H9 (cell line): ENCODE measurements around the gene ACAD10. TPM values are rescaled to one million over a fixed set of nuclear protein-coding genes. Genes with fewer than 3 reads are reported as not detected.

Source experiments
- DNase-seq: peaks from one replicate; pipeline ENCODE4 v3.0.0-alpha.2; 2017
- H2AFZ ChIP-seq: one replicate; pipeline ENCODE4 v1.6.1; 2013; ENCODE audit warnings: mild to moderate bottlenecking, low read length, control low read depth, moderate library complexity
- H2AK5ac ChIP-seq: 2 replicates; pipeline ENCODE4 v1.6.1; 2013; ENCODE audit warnings: low read length, control low read depth, mixed read lengths; ENCODE audit not compliant: insufficient read length
- H2BK120ac ChIP-seq: one replicate; pipeline ENCODE4 v1.6.1; 2013; ENCODE audit warnings: low read depth, mild to moderate bottlenecking, low read length, control low read depth, inconsistent platforms; ENCODE audit not compliant: poor library complexity, severe bottlenecking
- H2BK12ac ChIP-seq: 2 replicates; pipeline ENCODE4 v1.6.1; 2013; ENCODE audit warnings: low read length, control low read depth, mixed read lengths, low read depth; ENCODE audit not compliant: insufficient read length
- H2BK15ac ChIP-seq: 2 replicates; pipeline ENCODE4 v1.6.1; 2013; ENCODE audit warnings: low read depth, low read length, control low read depth
- H2BK20ac ChIP-seq: one replicate; pipeline ENCODE4 v1.6.1; 2013; ENCODE audit warnings: low read depth, mild to moderate bottlenecking, low read length, control low read depth, inconsistent platforms; ENCODE audit not compliant: poor library complexity, severe bottlenecking
- H2BK5ac ChIP-seq: 2 replicates; pipeline ENCODE4 v1.6.1; 2013; ENCODE audit warnings: low read length, control low read depth, mixed read lengths; ENCODE audit not compliant: insufficient read length
- H3K14ac ChIP-seq: 2 replicates; pipeline ENCODE4 v1.6.1; 2013; ENCODE audit warnings: low read length, control low read depth; ENCODE audit not compliant: insufficient read depth
- H3K18ac ChIP-seq: 2 replicates; pipeline ENCODE4 v1.6.1; 2013; ENCODE audit warnings: low read depth, mild to moderate bottlenecking, mixed read lengths, low read length, control low read depth; ENCODE audit not compliant: insufficient read length
- H3K23ac ChIP-seq: 2 replicates; pipeline ENCODE4 v1.6.1; 2013; ENCODE audit warnings: low read length, control low read depth, mixed read lengths, low read depth; ENCODE audit not compliant: insufficient read length
- H3K23me2 ChIP-seq: 2 replicates; pipeline ENCODE4 v1.6.1; 2013; ENCODE audit warnings: low read depth, mild to moderate bottlenecking, mixed read lengths, low read length, control low read depth; ENCODE audit not compliant: insufficient read length, poor library complexity, severe bottlenecking
- H3K27ac ChIP-seq: 2 replicates; pipeline ENCODE4 v1.5.1; 2013; ENCODE audit warnings: low read length, control low read depth, mixed read lengths, low read depth; ENCODE audit not compliant: insufficient read length
- H3K27me3 ChIP-seq: 2 replicates; pipeline ENCODE4 v1.6.1; 2013; ENCODE audit warnings: low read length, control low read depth, inconsistent platforms; ENCODE audit not compliant: insufficient read depth
- H3K4ac ChIP-seq: 2 replicates; pipeline ENCODE4 v1.6.1; 2013; ENCODE audit warnings: low read depth, mild to moderate bottlenecking, control low read depth, inconsistent platforms, low read length, moderate library complexity
- H3K4me1 ChIP-seq: 2 replicates; pipeline ENCODE4 v1.6.1; 2013; ENCODE audit warnings: low read length, control low read depth, inconsistent platforms; ENCODE audit not compliant: insufficient read depth
- H3K4me2 ChIP-seq: 2 replicates; pipeline ENCODE4 v1.6.1; 2013; ENCODE audit warnings: low read length, control low read depth, mixed read lengths; ENCODE audit not compliant: insufficient read length, insufficient read depth
- H3K56ac ChIP-seq: 2 replicates; pipeline ENCODE4 v1.6.1; 2013; ENCODE audit warnings: low read depth, mild to moderate bottlenecking, mixed read lengths, low read length, control low read depth; ENCODE audit not compliant: insufficient read length
- H3K79me1 ChIP-seq: 2 replicates; pipeline ENCODE4 v1.6.1; 2013; ENCODE audit warnings: low read depth, mild to moderate bottlenecking, moderate library complexity, low read length, control low read depth, inconsistent platforms; ENCODE audit not compliant: insufficient read depth, poor library complexity, severe bottlenecking
- H3K79me2 ChIP-seq: 2 replicates; pipeline ENCODE4 v1.6.1; 2013; ENCODE audit warnings: low read length, control low read depth, inconsistent platforms; ENCODE audit not compliant: insufficient read depth
- H3K9ac ChIP-seq: 2 replicates; pipeline ENCODE4 v1.6.1; 2013; ENCODE audit warnings: low read length, control low read depth, mixed read lengths; ENCODE audit not compliant: insufficient read length; ENCODE audit errors: extremely low read depth
- H3K9me3 ChIP-seq: one replicate; pipeline ENCODE4 v1.6.1; 2013; ENCODE audit warnings: low read depth, low read length, inconsistent platforms; ENCODE audit not compliant: control insufficient read depth
- H3T11ph ChIP-seq: one replicate; pipeline ENCODE4 v1.6.1; 2013; ENCODE audit warnings: mild to moderate bottlenecking, low read length, control low read depth, inconsistent platforms
- H4K20me1 ChIP-seq: one replicate; pipeline ENCODE4 v1.6.1; 2013; ENCODE audit not compliant: control insufficient read depth, insufficient read length, insufficient read depth
- H4K5ac ChIP-seq: 2 replicates; pipeline ENCODE4 v1.6.1; 2013; ENCODE audit warnings: low read depth, mild to moderate bottlenecking, mixed read lengths, low read length, control low read depth; ENCODE audit not compliant: insufficient read length
- H4K8ac ChIP-seq: replicated peaks from 2 replicates; pipeline ENCODE4 v1.6.1; 2013; ENCODE audit warnings: low read length, control low read depth, mixed read lengths, low read depth; ENCODE audit not compliant: insufficient read length
- H4K91ac ChIP-seq: 2 replicates; pipeline ENCODE4 v1.6.1; 2013; ENCODE audit warnings: low read depth, mild to moderate bottlenecking, moderate library complexity, mixed read lengths, low read length, control low read depth; ENCODE audit not compliant: insufficient read length
- H3K27ac Mint-ChIP-seq, 3 experiments: 2 replicates in 2 of 3; 3 replicates in 1 of 3; pipeline ENCODE4 v1.8.0; 2020 to 2021; ENCODE audit warnings: mixed read lengths in 3 of 3, mild to moderate bottlenecking in 1 of 3, moderate library complexity in 1 of 3
- H3K27me3 Mint-ChIP-seq: 2 replicates; pipeline ENCODE4 v1.8.0; 2021; ENCODE audit warnings: low read depth, mild to moderate bottlenecking, moderate library complexity, mixed read lengths
- H3K36me3 Mint-ChIP-seq, 3 experiments: 2 replicates in 2 of 3; 3 replicates in 1 of 3; pipeline ENCODE4 v1.8.0; 2020 to 2021; ENCODE audit warnings: low read depth in 3 of 3, mixed read lengths in 3 of 3; ENCODE audit not compliant: insufficient read depth in 1 of 3
- H3K4me1 Mint-ChIP-seq, 2 experiments: 2 replicates each; pipeline ENCODE4 v1.8.0; 2020; ENCODE audit warnings: mixed read lengths in 2 of 2
- H3K4me3 Mint-ChIP-seq, 2 experiments: 2 replicates in 1 of 2; 3 replicates in 1 of 2; pipeline ENCODE4 v1.8.0; 2020 to 2021; ENCODE audit warnings: mild to moderate bottlenecking in 2 of 2, mixed read lengths in 2 of 2, moderate library complexity in 1 of 2
- H3K9me3 Mint-ChIP-seq, 2 experiments: 2 replicates in 1 of 2; 3 replicates in 1 of 2; pipeline ENCODE4 v1.8.0; 2020; ENCODE audit warnings: mild to moderate bottlenecking in 2 of 2, mixed read lengths in 2 of 2, moderate library complexity in 1 of 2
- WGBS: extraction: QIAGEN DNeasy Blood & Tissue Kit; methylation state at CpG from one replicate; pipeline ENCODE4 v1.1.7; 2013; ENCODE audit warnings: missing lambda C conversion rate, low lambda C conversion rate, mixed read lengths; ENCODE audit not compliant: insufficient read length; ENCODE audit errors: extremely low coverage; 5-methylcytosine and 5-hydroxymethylcytosine counted together
- total RNA-seq: library from RNA; stranded (reverse); gene quantifications from 2 replicates; pipeline ENCODE4 v1.2.1, GENCODE V29; 2021
- TF ChIP-seq, protein P1 (sequence below): fragments of 200-600 bp; sonication (generic); conservative IDR thresholded peaks from 3 replicates; pipeline ENCODE4 v1.8.0; 2021; ENCODE audit warnings: antibody characterized with exemption, mild to moderate bottlenecking

Gene ACAD10
- total RNA-seq, 1 experiment from 2014 or later, result 25.7 TPM

DNA sequence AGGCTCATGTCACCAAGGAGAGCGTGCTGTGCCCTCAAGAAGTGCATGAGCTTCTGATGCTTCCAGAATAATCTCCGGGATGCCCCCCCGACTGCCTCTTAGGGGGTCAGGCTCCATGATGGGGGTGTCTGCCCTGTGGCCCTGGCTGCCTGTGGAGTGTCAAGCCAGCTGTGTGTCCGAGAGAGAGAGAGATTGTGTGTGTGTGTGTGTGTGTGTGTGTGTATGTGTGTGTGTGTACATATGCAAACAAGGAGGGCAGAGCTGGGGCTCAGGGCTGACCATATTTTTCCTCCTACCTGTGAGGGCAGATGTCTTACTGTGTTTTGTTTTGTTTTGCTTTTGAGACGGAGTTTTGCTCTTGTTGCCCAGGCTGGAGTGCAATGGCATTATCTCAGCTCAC is 75.2 kb downstream of the ACAD10 start:
- H3K27ac Mint-ChIP-seq, result peak overlapping the region in 2 of 3 experiments; percentile 28 to 46; a peak in 3 of 7 replicates
- peaks cover 1 to 7% (median 5%) of the 10 kb centered on the region in 3 experiments; a peak in 6 of 7 replicates for H3K36me3 Mint-ChIP-seq
- no peak overlapping the region for H3K4me3 Mint-ChIP-seq
- no peak for DNase-seq
- Histone ChIP-seq H2BK20ac (no peak overlapping the region), H3K14ac (no peak overlapping the region), H2BK120ac (no peak overlapping the region), H3K27ac (no peak overlapping the region), H3K9ac (no peak overlapping the region), H3K23me2 (peaks cover under 1% of the 10 kb centered on the region), H3K27me3 (no peaks in the 10 kb centered on the region), H3K23ac (no peak overlapping the region), H3K4ac (no peak overlapping the region), H2AFZ (no peak overlapping the region), H4K91ac (no peak overlapping the region), H3K4me1 (no peaks in the 10 kb centered on the region), H4K20me1 (no peaks in the 10 kb centered on the region), H3K4me2 (no peak overlapping the region), H3K56ac (no peak overlapping the region), H3K9me3 (no peaks in the 10 kb centered on the region), H2BK5ac (no peak overlapping the region), H3T11ph (no peak overlapping the region), H4K5ac (no peak overlapping the region), H3K79me2 (no peaks in the 10 kb centered on the region), H2BK12ac (no peak overlapping the region), H2AK5ac (no peak overlapping the region), H4K8ac (no peak overlapping the region), H3K79me1 (no peaks in the 10 kb centered on the region), H3K18ac (no peak overlapping the region), H2BK15ac (no peak overlapping the region)
- WGBS, result no CpG with 5 or more reads among the region's 5 CpGs
- TF ChIP-seq, protein P1, sequence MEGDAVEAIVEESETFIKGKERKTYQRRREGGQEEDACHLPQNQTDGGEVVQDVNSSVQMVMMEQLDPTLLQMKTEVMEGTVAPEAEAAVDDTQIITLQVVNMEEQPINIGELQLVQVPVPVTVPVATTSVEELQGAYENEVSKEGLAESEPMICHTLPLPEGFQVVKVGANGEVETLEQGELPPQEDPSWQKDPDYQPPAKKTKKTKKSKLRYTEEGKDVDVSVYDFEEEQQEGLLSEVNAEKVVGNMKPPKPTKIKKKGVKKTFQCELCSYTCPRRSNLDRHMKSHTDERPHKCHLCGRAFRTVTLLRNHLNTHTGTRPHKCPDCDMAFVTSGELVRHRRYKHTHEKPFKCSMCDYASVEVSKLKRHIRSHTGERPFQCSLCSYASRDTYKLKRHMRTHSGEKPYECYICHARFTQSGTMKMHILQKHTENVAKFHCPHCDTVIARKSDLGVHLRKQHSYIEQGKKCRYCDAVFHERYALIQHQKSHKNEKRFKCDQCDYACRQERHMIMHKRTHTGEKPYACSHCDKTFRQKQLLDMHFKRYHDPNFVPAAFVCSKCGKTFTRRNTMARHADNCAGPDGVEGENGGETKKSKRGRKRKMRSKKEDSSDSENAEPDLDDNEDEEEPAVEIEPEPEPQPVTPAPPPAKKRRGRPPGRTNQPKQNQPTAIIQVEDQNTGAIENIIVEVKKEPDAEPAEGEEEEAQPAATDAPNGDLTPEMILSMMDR, result no peak
- peaks cover 0 to 3% of the 10 kb centered on the region in 2 experiments; a peak in 2 of 5 replicates for H3K9me3 Mint-ChIP-seq
- H3K4me1 Mint-ChIP-seq, result peaks cover 27 to 35% of the 10 kb centered on the region in 2 experiments
- H3K27me3 Mint-ChIP-seq, result peaks cover 9% of the 10 kb centered on the region
